ENCODE data around the gene G0S2. TPM values are rescaled to one million over a fixed set of nuclear protein-coding genes. Genes with fewer than 3 reads are reported as not detected.
"Not testable (repeated sequence)": the region's sequence is repeated elsewhere in the genome, so short reads cannot be mapped to it uniquely, and the experiment has no call there.

G0S2 gene
- polyA plus RNA-seq, 1 donor (not counting 4 experiments of a cell fraction or from before 2014, with no cell fraction given), result 46.2 TPM

DNA sequence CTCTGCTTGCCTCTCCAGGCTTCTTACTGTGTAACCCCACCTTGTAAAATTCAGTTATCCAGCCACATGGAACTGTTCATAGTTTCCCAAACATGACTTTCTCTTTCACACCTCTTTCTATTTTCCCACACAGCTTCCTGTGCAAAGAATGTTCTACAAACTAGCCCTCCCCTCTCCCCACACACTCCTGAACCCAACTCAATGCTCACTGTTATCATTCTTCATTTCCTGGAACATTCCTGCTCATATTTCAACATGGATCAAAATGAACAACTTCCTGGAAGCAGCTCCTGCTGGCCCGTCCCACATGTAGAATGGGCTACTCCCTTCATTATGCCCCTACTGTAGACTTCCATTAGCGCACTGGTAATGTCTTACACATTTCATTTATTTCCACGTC is 21.9 kb downstream of the G0S2 start:
- Histone ChIP-seq H3K4me3 (ENCODE audit: control insufficient read depth in 2 of 3, extremely low read depth in 1 of 3, insufficient read depth in 2 of 3, low read depth in 1 of 3, low read length in 3 of 3) (no peak overlapping the region), H3K9me1 (ENCODE audit: control insufficient read depth, extremely low read depth, insufficient read depth, low read length) (no peaks in the 10 kb centered on the region), H3K79me2 (ENCODE audit: control insufficient read depth, insufficient read depth, low read length) (no peaks in the 10 kb centered on the region), H3K36me3 (ENCODE audit: control insufficient read depth in 2 of 2, extremely low read depth in 1 of 2, insufficient read depth in 2 of 2, low read length in 2 of 2) (no peaks in the 10 kb centered on the region), H3K27me3 (ENCODE audit: control insufficient read depth, extremely low read depth, insufficient read depth, low read length) (no peaks in the 10 kb centered on the region), H3K9ac (ENCODE audit: control insufficient read depth, extremely low read depth, insufficient read depth, low read length) (no peak overlapping the region), H2AFZ (ENCODE audit: control insufficient read depth, low read length) (peak overlapping the region; percentile 18), H3K4me2 (ENCODE audit: control insufficient read depth, extremely low read depth, insufficient read depth, low read depth, low read length) (no peak overlapping the region), H4K20me1 (ENCODE audit: control insufficient read depth, extremely low read depth, insufficient read depth, low read length) (no peaks in the 10 kb centered on the region), H3K9me3 (ENCODE audit: control insufficient read depth, low read depth, low read length) (no peaks in the 10 kb centered on the region), H3K4me1 (ENCODE audit: control insufficient read depth, extremely low read depth, insufficient read depth, low read length) (peaks cover 17% of the 10 kb centered on the region), H3K27ac (ENCODE audit: control insufficient read depth, insufficient read depth, low read length) (no peak overlapping the region)
- dilution Hi-C loops (cut with MboI; ENCODE audit: extremely low pct_ligation_motif_present, low sequenced_read_pairs), result no loop called here
- FAIRE-seq (peak; percentile 34), DNase-seq (ENCODE audit: low read depth, low spot score) (no peak)
- TF ChIP-seq, protein P1, sequence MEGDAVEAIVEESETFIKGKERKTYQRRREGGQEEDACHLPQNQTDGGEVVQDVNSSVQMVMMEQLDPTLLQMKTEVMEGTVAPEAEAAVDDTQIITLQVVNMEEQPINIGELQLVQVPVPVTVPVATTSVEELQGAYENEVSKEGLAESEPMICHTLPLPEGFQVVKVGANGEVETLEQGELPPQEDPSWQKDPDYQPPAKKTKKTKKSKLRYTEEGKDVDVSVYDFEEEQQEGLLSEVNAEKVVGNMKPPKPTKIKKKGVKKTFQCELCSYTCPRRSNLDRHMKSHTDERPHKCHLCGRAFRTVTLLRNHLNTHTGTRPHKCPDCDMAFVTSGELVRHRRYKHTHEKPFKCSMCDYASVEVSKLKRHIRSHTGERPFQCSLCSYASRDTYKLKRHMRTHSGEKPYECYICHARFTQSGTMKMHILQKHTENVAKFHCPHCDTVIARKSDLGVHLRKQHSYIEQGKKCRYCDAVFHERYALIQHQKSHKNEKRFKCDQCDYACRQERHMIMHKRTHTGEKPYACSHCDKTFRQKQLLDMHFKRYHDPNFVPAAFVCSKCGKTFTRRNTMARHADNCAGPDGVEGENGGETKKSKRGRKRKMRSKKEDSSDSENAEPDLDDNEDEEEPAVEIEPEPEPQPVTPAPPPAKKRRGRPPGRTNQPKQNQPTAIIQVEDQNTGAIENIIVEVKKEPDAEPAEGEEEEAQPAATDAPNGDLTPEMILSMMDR (optimal IDR thresholded peaks at IDR 0.05 in 1 of 3, IDR thresholded peaks at IDR 0.05 in 1 of 3, conservative IDR thresholded peaks at IDR 0.05 in 1 of 3; ENCODE audit: extremely low read depth in 1 of 3, insufficient read depth in 2 of 3, low read length in 3 of 3), result no peak
- no peak for TF ChIP-seq EZH2 (IDR thresholded peaks at IDR 0.05; ENCODE audit: low read length)

GRCh38 chr1:209700686-209701085 is 25.5 kb downstream of the G0S2 start:
- H3K9me3 ChIP-seq (ENCODE audit: control insufficient read depth, low read depth, low read length); H3K36me3 ChIP-seq (ENCODE audit: control insufficient read depth in 2 of 2, extremely low read depth in 1 of 2, insufficient read depth in 2 of 2, low read length in 2 of 2); H3K4me2 ChIP-seq (ENCODE audit: control insufficient read depth, extremely low read depth, insufficient read depth, low read depth, low read length); H2AFZ ChIP-seq (ENCODE audit: control insufficient read depth, low read length); H3K9ac ChIP-seq (ENCODE audit: control insufficient read depth, extremely low read depth, insufficient read depth, low read length); H3K9me1 ChIP-seq (ENCODE audit: control insufficient read depth, extremely low read depth, insufficient read depth, low read length); H3K27me3 ChIP-seq (ENCODE audit: control insufficient read depth, extremely low read depth, insufficient read depth, low read length); DNase-seq (ENCODE audit: low read depth, low spot score); H3K79me2 ChIP-seq (ENCODE audit: control insufficient read depth, insufficient read depth, low read length); dilution Hi-C loops (cut with MboI; ENCODE audit: extremely low pct_ligation_motif_present, low sequenced_read_pairs); H3K27ac ChIP-seq (ENCODE audit: control insufficient read depth, insufficient read depth, low read length); H3K4me3 ChIP-seq (ENCODE audit: control insufficient read depth in 2 of 3, extremely low read depth in 1 of 3, insufficient read depth in 2 of 3, low read depth in 1 of 3, low read length in 3 of 3); FAIRE-seq; H4K20me1 ChIP-seq (ENCODE audit: control insufficient read depth, extremely low read depth, insufficient read depth, low read length); H3K4me1 ChIP-seq (ENCODE audit: control insufficient read depth, extremely low read depth, insufficient read depth, low read length): not testable (repeated sequence)

GRCh38 chr1:209702832-209703231 is 27.6 kb downstream of the G0S2 start:
- no peak overlapping the region for H3K4me2 ChIP-seq (ENCODE audit: control insufficient read depth, extremely low read depth, insufficient read depth, low read depth, low read length)
- no peak overlapping the region for H2AFZ ChIP-seq (ENCODE audit: control insufficient read depth, low read length)
- H3K27me3 ChIP-seq (ENCODE audit: control insufficient read depth, extremely low read depth, insufficient read depth, low read length), result no peaks in the 10 kb centered on the region
- no peak for DNase-seq (ENCODE audit: low read depth, low spot score)
- H3K79me2 ChIP-seq (ENCODE audit: control insufficient read depth, insufficient read depth, low read length), result no peaks in the 10 kb centered on the region
- no peaks in the 10 kb centered on the region for H3K9me1 ChIP-seq (ENCODE audit: control insufficient read depth, extremely low read depth, insufficient read depth, low read length)
- H3K27ac ChIP-seq (ENCODE audit: control insufficient read depth, insufficient read depth, low read length), result no peak overlapping the region
- no peaks in the 10 kb centered on the region for H3K9me3 ChIP-seq (ENCODE audit: control insufficient read depth, low read depth, low read length)
- H3K4me3 ChIP-seq (ENCODE audit: control insufficient read depth in 2 of 3, extremely low read depth in 1 of 3, insufficient read depth in 2 of 3, low read depth in 1 of 3, low read length in 3 of 3), result no peak overlapping the region
- H4K20me1 ChIP-seq (ENCODE audit: control insufficient read depth, extremely low read depth, insufficient read depth, low read length), result no peaks in the 10 kb centered on the region
- FAIRE-seq, result no peak
- no peaks in the 10 kb centered on the region for H3K36me3 ChIP-seq (ENCODE audit: control insufficient read depth in 2 of 2, extremely low read depth in 1 of 2, insufficient read depth in 2 of 2, low read length in 2 of 2)
- TF ChIP-seq, protein P1 (optimal IDR thresholded peaks at IDR 0.05 in 1 of 3, IDR thresholded peaks at IDR 0.05 in 1 of 3, conservative IDR thresholded peaks at IDR 0.05 in 1 of 3; ENCODE audit: extremely low read depth in 1 of 3, insufficient read depth in 2 of 3, low read length in 3 of 3), result no peak
- no peak for TF ChIP-seq EZH2 (IDR thresholded peaks at IDR 0.05; ENCODE audit: low read length)
- dilution Hi-C loops (cut with MboI; ENCODE audit: extremely low pct_ligation_motif_present, low sequenced_read_pairs), result no loop called here
- no peak overlapping the region for H3K9ac ChIP-seq (ENCODE audit: control insufficient read depth, extremely low read depth, insufficient read depth, low read length)
- peaks cover 11% of the 10 kb centered on the region for H3K4me1 ChIP-seq (ENCODE audit: control insufficient read depth, extremely low read depth, insufficient read depth, low read length)
